T-helper 22 cell (primary cell): ENCODE measurements around the gene ICAM2.
"Not testable (repeated sequence)": the region's sequence is repeated elsewhere in the genome, so short reads cannot be mapped to it uniquely, and the experiment has no call there.

ENCODE experiments used
- DNase-seq: peaks from one replicate; pipeline ENCODE4 v3.0.0-alpha.2; 2020; ENCODE audit warnings: low read depth

Gene ICAM2

GRCh38 chr17:63997341-63998048 is 22.9 kb downstream of the ICAM2 start:
- no peak for DNase-seq

GRCh38 chr17:63996430-63997182 is 23.8 kb downstream of the ICAM2 start:
- DNase-seq, result no peak

GRCh38 chr17:63995626-63996025 is 24.8 kb downstream of the ICAM2 start:
- no peak for DNase-seq

- peak; percentile 21 for DNase-seq
These were observed 27.0 kb downstream of the ICAM2 start for GRCh38 chr17:63993368-63993985.

- DNase-seq, result no peak
These were observed 28.8 kb downstream of the ICAM2 start for GRCh38 chr17:63991611-63992010.

- DNase-seq, result no peak
These were observed 30.6 kb downstream of the ICAM2 start for GRCh38 chr17:63989622-63990345.

GRCh38 chr17:63988741-63989621 is 31.5 kb downstream of the ICAM2 start:
- DNase-seq, result no peak

GRCh38 chr17:63988127-63988478 is 32.3 kb downstream of the ICAM2 start:
- no peak for DNase-seq

- DNase-seq, result no peak
These were observed 33.0 kb downstream of the ICAM2 start for GRCh38 chr17:63987221-63988126.

GRCh38 chr17:63986821-63987220 is 33.6 kb downstream of the ICAM2 start:
- DNase-seq, result no peak

GRCh38 chr17:63985387-63986140 is 34.9 kb downstream of the ICAM2 start:
- no peak for DNase-seq

GRCh38 chr17:63984651-63985386 is 35.6 kb downstream of the ICAM2 start:
- peak; percentile 46 for DNase-seq

- no peak for DNase-seq
These were observed 36.2 kb downstream of the ICAM2 start for GRCh38 chr17:63984236-63984635.

- no peak for DNase-seq
These were observed 37.1 kb downstream of the ICAM2 start for GRCh38 chr17:63983320-63983719.

GRCh38 chr17:63982641-63983040 is 37.8 kb downstream of the ICAM2 start:
- DNase-seq, result not testable (repeated sequence)

GRCh38 chr17:63978272-63979200 is 41.9 kb downstream of the ICAM2 start:
- DNase-seq, result no peak

- no peak for DNase-seq
These were observed 43.7 kb downstream of the ICAM2 start for GRCh38 chr17:63976702-63977101.

- DNase-seq, result no peak
These were observed 44.8 kb downstream of the ICAM2 start for GRCh38 chr17:63975541-63976092.
